ENCODE measurements around the gene TTBK1. TPM values are rescaled to one million over a fixed set of nuclear protein-coding genes. Genes with fewer than 3 reads are reported as not detected.

Gene TTBK1
- total RNA-seq, 1 experiment from 2014 or later = not detected

GRCh38 chr6:43267619-43268354, 24.5 kb downstream of the TTBK1 start:
- Mint-ChIP-seq H3K4me3 (ENCODE audit: unreplicated experiment) (no peak overlapping the region), H3K27ac (ENCODE audit: low read depth, unreplicated experiment) (no peak overlapping the region), H3K9me3 (ENCODE audit: unreplicated experiment) (no peaks in the 10 kb centered on the region), H3K27me3 (ENCODE audit: insufficient read depth, unreplicated experiment) (no peaks in the 10 kb centered on the region), H3K36me3 (ENCODE audit: insufficient read depth, unreplicated experiment) (no peaks in the 10 kb centered on the region), H3K4me1 (ENCODE audit: insufficient read depth, unreplicated experiment) (peaks cover 4% of the 10 kb centered on the region)
- ChIA-PET POLR2A (interaction anchor here (1.2 kb wide), 1 partner anchor 228 kb away, joined by 3 read pairs; no protein-coding TSS in a partner anchor), CTCF (interaction anchor here (0.8 to 1.5 kb wide), 3 partner anchors 66 to 161 kb away, joined by 3 read pairs; no protein-coding TSS in a partner anchor)
- no peak for DNase-seq (ENCODE audit: unreplicated experiment)
- no peak for TF ChIP-seq CTCF (IDR thresholded peaks at IDR 0.05; ENCODE audit: unreplicated experiment)
- BruUV-seq (replicated peaks) = no TSS peak
- intact Hi-C loops (cut with micrococcal nuclease) = no loop called here

GRCh38 chr6:43268355-43268700, 25.0 kb downstream of the TTBK1 start:
- ChIA-PET CTCF (interaction anchor here (0.8 to 1.5 kb wide), 3 partner anchors 66 to 160 kb away, joined by 3 read pairs; no protein-coding TSS in a partner anchor), POLR2A (interaction anchor here (1.2 kb wide), 1 partner anchor 227 kb away, joined by 3 read pairs; no protein-coding TSS in a partner anchor)
- no peaks in the 10 kb centered on the region for H3K27me3 Mint-ChIP-seq (ENCODE audit: insufficient read depth, unreplicated experiment)
- peaks cover 4% of the 10 kb centered on the region for H3K4me1 Mint-ChIP-seq (ENCODE audit: insufficient read depth, unreplicated experiment)
- H3K27ac Mint-ChIP-seq (ENCODE audit: low read depth, unreplicated experiment) = no peak overlapping the region
- H3K4me3 Mint-ChIP-seq (ENCODE audit: unreplicated experiment) = no peak overlapping the region
- DNase-seq (ENCODE audit: unreplicated experiment) = no peak
- TF ChIP-seq CTCF (IDR thresholded peaks at IDR 0.05; ENCODE audit: unreplicated experiment) = no peak
- H3K36me3 Mint-ChIP-seq (ENCODE audit: insufficient read depth, unreplicated experiment) = no peaks in the 10 kb centered on the region
- intact Hi-C loops (cut with micrococcal nuclease) = no loop called here
- no TSS peak for BruUV-seq (replicated peaks)
- H3K9me3 Mint-ChIP-seq (ENCODE audit: unreplicated experiment) = no peaks in the 10 kb centered on the region

- H3K4me1 Mint-ChIP-seq (ENCODE audit: insufficient read depth, unreplicated experiment) = peaks cover 4% of the 10 kb centered on the region
- H3K27me3 Mint-ChIP-seq (ENCODE audit: insufficient read depth, unreplicated experiment) = no peaks in the 10 kb centered on the region
These were observed 25.5 kb downstream of the TTBK1 start for GRCh38 chr6:43268782-43269272.

More at GRCh38 chr6:43268782-43269272, 25.5 kb downstream of the TTBK1 start:
- Mint-ChIP-seq H3K4me3 (ENCODE audit: unreplicated experiment) (peak overlapping the region; percentile 46), H3K27ac (ENCODE audit: low read depth, unreplicated experiment) (no peak overlapping the region), H3K9me3 (ENCODE audit: unreplicated experiment) (no peaks in the 10 kb centered on the region), H3K36me3 (ENCODE audit: insufficient read depth, unreplicated experiment) (no peaks in the 10 kb centered on the region)
- intact Hi-C loops (cut with micrococcal nuclease) = no loop called here
- BruUV-seq (replicated peaks) = no TSS peak
- DNase-seq (ENCODE audit: unreplicated experiment) = no peak
- no peak for TF ChIP-seq CTCF (IDR thresholded peaks at IDR 0.05; ENCODE audit: unreplicated experiment)
- POLR2A ChIA-PET = interaction anchor here (1.2 kb wide), 1 partner anchor 227 kb away, joined by 3 read pairs; no protein-coding TSS in a partner anchor
- CTCF ChIA-PET = interaction anchor here (1.5 kb wide), 1 partner anchor 67 kb away, joined by 3 read pairs; no protein-coding TSS in a partner anchor
